Lung (tissue), 12 donors: Measurements from ENCODE around the gene TNFRSF8. TPM values are rescaled to one million over a fixed set of nuclear protein-coding genes. Genes with fewer than 3 reads are reported as not detected.
A peak's percentile ranks its signal among the peaks of the same experiment; 100 is the strongest.

ENCODE experiments used
- ATAC-seq: fragments of 200-7000 bp; cut with Tn5 transposase; one replicate; pipeline ENCODE4 v1.9.1; 2020; ENCODE audit warnings: moderate number of reproducible peaks; ENCODE audit not compliant: insufficient read depth, low FRiP score
- DNase-seq, 3 donors: peaks; one replicate each; pipeline ENCODE4 v3.0.0-alpha.2; 2013 to 2017
- H3K27ac ChIP-seq, 2 donors: one replicate each; pipeline ENCODE4 v1.5.1; 2013; ENCODE audit warnings: mild to moderate bottlenecking in 2 of 2, moderate library complexity in 2 of 2, control low read depth in 1 of 2, inconsistent platforms in 1 of 2, low read depth in 1 of 2, low read length in 1 of 2
- H3K27me3 ChIP-seq, 3 donors: one replicate each; pipeline ENCODE4 v1.5.1; 2013; ENCODE audit warnings: low read length in 2 of 3; ENCODE audit not compliant: control insufficient read depth in 3 of 3, insufficient read depth in 3 of 3
- H3K36me3 ChIP-seq, 4 donors: one replicate each; pipeline ENCODE4 v1.5.1; 2013; ENCODE audit warnings: low read length in 4 of 4, mild to moderate bottlenecking in 1 of 4, moderate library complexity in 1 of 4; ENCODE audit not compliant: control insufficient read depth in 4 of 4, insufficient read depth in 4 of 4
- H3K4me1 ChIP-seq, 5 donors: one replicate each; pipeline ENCODE4 v1.5.1; 2013; ENCODE audit warnings: low read length in 5 of 5, mild to moderate bottlenecking in 2 of 5, moderate library complexity in 1 of 5; ENCODE audit not compliant: control insufficient read depth in 5 of 5, insufficient read depth in 5 of 5
- H3K4me3 ChIP-seq: one replicate; pipeline ENCODE4 v1.5.1; 2013; ENCODE audit warnings: mild to moderate bottlenecking, control low read depth, moderate library complexity
- H3K9ac ChIP-seq, 2 donors: one replicate each; pipeline ENCODE4 v1.5.1; 2013; ENCODE audit warnings: low read length in 2 of 2, control low read depth in 1 of 2; ENCODE audit not compliant: insufficient read depth in 1 of 2
- H3K9me3 ChIP-seq, 4 donors: one replicate each; pipeline ENCODE4 v1.5.1; 2013; ENCODE audit warnings: low read length in 3 of 4, mild to moderate bottlenecking in 1 of 4, moderate library complexity in 1 of 4; ENCODE audit not compliant: control insufficient read depth in 4 of 4, insufficient read depth in 3 of 4
- WGBS, 2 donors: extraction: QIAGEN DNeasy Blood & Tissue Kit; methylation state at CpG; one replicate each; pipeline ENCODE4 v1.1.7; 2013; 5-methylcytosine and 5-hydroxymethylcytosine counted together
- polyA plus RNA-seq, 2 donors: library from polyadenylated mRNA; stranded (reverse); fragments of 200-250 nt; gene quantifications; one replicate each; pipeline ENCODE4 v1.2.1, GENCODE V29; 2013
- total RNA-seq, 2 donors: library from RNA; depleted of rRNA in 1 of 2; stranded (reverse); fragments of >200 nt in 1 of 2; gene quantifications; one replicate each; pipeline ENCODE4 v1.2.1, GENCODE V29; 2014 to 2021
- TF ChIP-seq, protein P1 (sequence below): IDR thresholded peaks from 2 replicates; pipeline ENCODE4 v1.5.1; 2012; ENCODE audit warnings: mild to moderate bottlenecking; ENCODE audit errors: control extremely low read depth, extremely low read depth
- donor health status: control.
- donor health status: control.
- donor health status: Bipolar disorder and iron deficiency.
- donor health status: healthy.
- donor health status: DM: yes; HTN: yes; CAD: no.

TNFRSF8 gene
- total and polyA plus RNA-seq, 4 donors = 1.6 to 5.3 (median 2.1) TPM

DNA sequence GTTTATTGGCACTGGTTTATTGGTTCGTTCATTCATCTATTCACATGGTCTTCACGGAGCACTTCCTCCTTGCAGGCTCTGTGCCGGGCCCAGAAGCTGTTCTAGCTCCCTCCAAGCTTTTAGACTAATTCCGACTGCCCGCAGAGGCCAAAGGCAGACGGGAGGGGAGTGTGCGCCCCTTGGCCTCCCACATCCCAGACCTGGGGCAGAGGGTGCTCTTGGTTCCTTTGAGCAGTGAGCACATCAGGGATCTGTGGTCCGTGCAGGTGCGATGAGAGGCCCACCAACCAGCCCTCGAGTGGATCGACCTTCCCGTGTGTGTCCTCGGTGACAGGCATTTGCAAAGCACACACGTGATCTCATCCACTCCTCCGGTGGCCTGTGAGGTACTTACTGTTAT, 65.0 kb downstream of the TNFRSF8 start:
- H3K27ac ChIP-seq = no peak overlapping the region
- DNase-seq (no peak), ATAC-seq (no peak)
- H3K27me3 ChIP-seq = no peaks in the 10 kb centered on the region
- H3K4me1 ChIP-seq = peaks cover 0 to 15% (median 4%) of the 10 kb centered on the region in 5 donors
- TF ChIP-seq, protein P1, sequence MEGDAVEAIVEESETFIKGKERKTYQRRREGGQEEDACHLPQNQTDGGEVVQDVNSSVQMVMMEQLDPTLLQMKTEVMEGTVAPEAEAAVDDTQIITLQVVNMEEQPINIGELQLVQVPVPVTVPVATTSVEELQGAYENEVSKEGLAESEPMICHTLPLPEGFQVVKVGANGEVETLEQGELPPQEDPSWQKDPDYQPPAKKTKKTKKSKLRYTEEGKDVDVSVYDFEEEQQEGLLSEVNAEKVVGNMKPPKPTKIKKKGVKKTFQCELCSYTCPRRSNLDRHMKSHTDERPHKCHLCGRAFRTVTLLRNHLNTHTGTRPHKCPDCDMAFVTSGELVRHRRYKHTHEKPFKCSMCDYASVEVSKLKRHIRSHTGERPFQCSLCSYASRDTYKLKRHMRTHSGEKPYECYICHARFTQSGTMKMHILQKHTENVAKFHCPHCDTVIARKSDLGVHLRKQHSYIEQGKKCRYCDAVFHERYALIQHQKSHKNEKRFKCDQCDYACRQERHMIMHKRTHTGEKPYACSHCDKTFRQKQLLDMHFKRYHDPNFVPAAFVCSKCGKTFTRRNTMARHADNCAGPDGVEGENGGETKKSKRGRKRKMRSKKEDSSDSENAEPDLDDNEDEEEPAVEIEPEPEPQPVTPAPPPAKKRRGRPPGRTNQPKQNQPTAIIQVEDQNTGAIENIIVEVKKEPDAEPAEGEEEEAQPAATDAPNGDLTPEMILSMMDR = no peak
- H3K36me3 ChIP-seq = no peaks in the 10 kb centered on the region
- H3K4me3 ChIP-seq = no peak overlapping the region
- no peaks in the 10 kb centered on the region for H3K9me3 ChIP-seq
- WGBS, 2 donors = 87 to 88% methylated on average over 15 of the region's 15 CpGs
- no peak overlapping the region for H3K9ac ChIP-seq

DNA sequence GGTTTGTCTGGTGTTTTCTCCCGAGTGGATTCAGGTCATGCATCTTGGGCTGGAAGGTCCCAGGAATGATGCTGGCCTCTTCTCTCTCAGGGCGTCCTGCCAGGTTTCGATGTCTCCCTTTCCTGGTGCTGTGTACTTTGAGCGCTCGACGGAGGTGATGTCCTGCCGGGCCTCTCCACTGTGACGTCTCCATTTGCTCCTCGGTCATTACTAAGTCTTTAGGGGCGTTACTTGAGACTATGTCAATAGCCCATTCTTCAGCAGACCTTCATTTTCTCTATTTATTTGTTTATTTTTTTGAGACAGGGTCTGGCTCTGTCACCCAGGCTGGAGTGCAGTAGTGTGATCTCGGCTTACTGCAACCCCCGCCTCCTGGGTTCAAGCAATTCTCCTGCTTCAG, 66.5 kb downstream of the TNFRSF8 start:
- H3K9ac ChIP-seq = no peak overlapping the region
- no peaks in the 10 kb centered on the region for H3K36me3 ChIP-seq
- DNase-seq (no peak), ATAC-seq (no peak)
- H3K4me3 ChIP-seq = no peak overlapping the region
- no peaks in the 10 kb centered on the region for H3K27me3 ChIP-seq
- H3K27ac ChIP-seq = no peak overlapping the region
- no peaks in the 10 kb centered on the region for H3K9me3 ChIP-seq
- TF ChIP-seq, protein P1 = no peak
- H3K4me1 ChIP-seq = peaks cover 0 to 16% (median 4%) of the 10 kb centered on the region in 5 donors
- WGBS, 2 donors = 83 to 93% methylated on average over 12 of the region's 12 CpGs

DNA sequence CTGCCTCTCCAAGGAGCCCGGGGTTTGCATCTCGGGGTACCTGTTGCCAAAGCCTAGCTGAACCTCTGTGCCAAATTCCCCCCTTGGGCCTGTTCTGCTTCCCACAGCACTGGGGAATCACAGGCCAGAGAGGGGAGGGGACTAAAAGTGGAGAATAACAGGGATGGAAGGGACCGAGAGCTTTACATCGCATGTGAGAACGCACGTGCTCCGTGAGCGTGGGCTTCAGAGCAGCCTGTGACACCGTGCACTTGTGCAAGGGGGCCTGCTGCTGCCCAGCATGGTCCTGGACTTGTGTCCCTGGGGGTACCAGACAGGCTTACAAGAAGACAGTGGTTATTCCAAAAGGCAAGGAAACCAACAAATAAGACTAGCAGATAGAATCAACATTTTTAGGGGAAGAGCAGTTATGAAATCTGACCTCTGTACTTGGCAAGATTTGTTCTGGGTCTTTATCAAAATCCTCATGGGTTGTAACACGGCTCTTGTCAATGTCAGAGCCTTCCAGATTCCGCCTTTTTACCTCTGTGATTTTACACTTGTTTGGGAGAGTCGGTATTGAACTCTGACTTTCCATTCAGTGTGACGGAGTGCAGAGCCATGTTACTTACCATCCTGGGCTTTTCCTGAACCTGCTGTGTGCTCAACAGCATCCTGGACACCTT, 67.5 kb downstream of the TNFRSF8 start:
- peak overlapping the region in 1 of 2 donors; percentile 64 for H3K27ac ChIP-seq

More for the DNA sequence above, 67.5 kb downstream of the TNFRSF8 start:
- TF ChIP-seq, protein P1 = no peak
- no peaks in the 10 kb centered on the region for H3K27me3 ChIP-seq
- no peaks in the 10 kb centered on the region for H3K36me3 ChIP-seq
- H3K4me3 ChIP-seq = no peak overlapping the region
- H3K9me3 ChIP-seq = peaks cover 0 to 1% (median 0%) of the 10 kb centered on the region in 4 donors
- WGBS, 2 donors = 80 to 87% methylated on average over 13 of the region's 13 CpGs
- ATAC-seq = no peak
- DNase-seq = no peak
- no peak overlapping the region for H3K9ac ChIP-seq
- H3K4me1 ChIP-seq = peaks cover 0 to 8% (median 0%) of the 10 kb centered on the region in 5 donors
